ENCODE measurements around the gene COL12A1. TPM values are rescaled to one million over a fixed set of nuclear protein-coding genes. Genes with fewer than 3 reads are reported as not detected.

COL12A1 gene
- total and polyA plus RNA-seq, 2 donors (not counting 3 experiments of a cell fraction or from before 2014, with no cell fraction given) = 48.5 to 89.1 TPM

GRCh38 chr6:75215291-75215690, 9.4 kb upstream of the COL12A1 start:
- Histone ChIP-seq H3K79me2 (ENCODE audit: control insufficient read depth, insufficient read depth, low read length) (no peaks in the 10 kb centered on the region), H4K20me1 (replicated peaks; ENCODE audit: control insufficient read depth, extremely low read depth, insufficient read depth, low read length) (no peaks in the 10 kb centered on the region), H3K27me3 (ENCODE audit: control insufficient read depth in 2 of 2, insufficient read depth in 2 of 2, low read length in 2 of 2) (peaks cover 4 to 8% of the 10 kb centered on the region in 2 experiments), H3K9me3 (replicated peaks; ENCODE audit: control insufficient read depth, insufficient read depth, low read length) (no peaks in the 10 kb centered on the region), H3K4me3 (replicated peaks in 1 of 3; ENCODE audit: insufficient read depth in 1 of 3, low read depth in 1 of 3, low read length in 3 of 3) (no peak overlapping the region), H2AFZ (ENCODE audit: low read depth, low read length) (no peak overlapping the region), H3K9me1 (replicated peaks; ENCODE audit: control insufficient read depth, extremely low read depth, insufficient read depth, low read length) (no peaks in the 10 kb centered on the region), H3K9ac (replicated peaks; ENCODE audit: extremely low read depth, insufficient read depth, low read length) (no peak overlapping the region), H3K27ac (ENCODE audit: insufficient read depth, low read depth, low read length) (no peak overlapping the region), H3K4me2 (ENCODE audit: insufficient read depth, low read length) (no peak overlapping the region), H3K4me1 (ENCODE audit: control insufficient read depth, extremely low read depth, insufficient read depth, low read length) (peaks cover 1% of the 10 kb centered on the region), H3K36me3 (ENCODE audit: control insufficient read depth in 2 of 2, extremely low read depth in 1 of 2, insufficient read depth in 2 of 2, low read length in 2 of 2) (no peaks in the 10 kb centered on the region)
- ChIA-PET CTCF (no interaction called here), POLR2A (no interaction called here)
- no peak for FAIRE-seq
- no TSS peak for BruUV-seq (replicated peaks)
- DNase-seq (ENCODE audit: low read depth, low spot score) = no peak
- intact Hi-C loops (cut with micrococcal nuclease) = no loop called here
- dilution Hi-C loops (cut with MboI; ENCODE audit: extremely low pct_ligation_motif_present, low sequenced_read_pairs) = no loop called here
- TF ChIP-seq EZH2 (IDR thresholded peaks at IDR 0.05; ENCODE audit: borderline replicate concordance, low read depth, low read length, severe bottlenecking) (no peak), POLR2AphosphoS5 (IDR thresholded peaks at IDR 0.05; ENCODE audit: insufficient read depth, low read depth, low read length) (no peak), MYC (IDR thresholded peaks at IDR 0.05; ENCODE audit: low read depth, low read length) (no peak), JUN (IDR thresholded peaks at IDR 0.05; ENCODE audit: borderline replicate concordance, insufficient read depth, insufficient read length, low read depth) (no peak), GATA2 (IDR thresholded peaks at IDR 0.05; ENCODE audit: insufficient read depth, insufficient read length, low read depth, low read length) (no peak), FOS (IDR thresholded peaks at IDR 0.05; ENCODE audit: borderline replicate concordance, insufficient read depth, low read length) (no peak), POLR2A (IDR thresholded peaks at IDR 0.05; ENCODE audit: low read depth, low read length) (no peak)
- TF ChIP-seq, protein P1, sequence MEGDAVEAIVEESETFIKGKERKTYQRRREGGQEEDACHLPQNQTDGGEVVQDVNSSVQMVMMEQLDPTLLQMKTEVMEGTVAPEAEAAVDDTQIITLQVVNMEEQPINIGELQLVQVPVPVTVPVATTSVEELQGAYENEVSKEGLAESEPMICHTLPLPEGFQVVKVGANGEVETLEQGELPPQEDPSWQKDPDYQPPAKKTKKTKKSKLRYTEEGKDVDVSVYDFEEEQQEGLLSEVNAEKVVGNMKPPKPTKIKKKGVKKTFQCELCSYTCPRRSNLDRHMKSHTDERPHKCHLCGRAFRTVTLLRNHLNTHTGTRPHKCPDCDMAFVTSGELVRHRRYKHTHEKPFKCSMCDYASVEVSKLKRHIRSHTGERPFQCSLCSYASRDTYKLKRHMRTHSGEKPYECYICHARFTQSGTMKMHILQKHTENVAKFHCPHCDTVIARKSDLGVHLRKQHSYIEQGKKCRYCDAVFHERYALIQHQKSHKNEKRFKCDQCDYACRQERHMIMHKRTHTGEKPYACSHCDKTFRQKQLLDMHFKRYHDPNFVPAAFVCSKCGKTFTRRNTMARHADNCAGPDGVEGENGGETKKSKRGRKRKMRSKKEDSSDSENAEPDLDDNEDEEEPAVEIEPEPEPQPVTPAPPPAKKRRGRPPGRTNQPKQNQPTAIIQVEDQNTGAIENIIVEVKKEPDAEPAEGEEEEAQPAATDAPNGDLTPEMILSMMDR (IDR thresholded peaks at IDR 0.05; ENCODE audit: extremely low read depth in 1 of 2, insufficient read depth in 1 of 2, low read depth in 1 of 2, low read length in 2 of 2) = no peak
- TF ChIP-seq, protein P2, sequence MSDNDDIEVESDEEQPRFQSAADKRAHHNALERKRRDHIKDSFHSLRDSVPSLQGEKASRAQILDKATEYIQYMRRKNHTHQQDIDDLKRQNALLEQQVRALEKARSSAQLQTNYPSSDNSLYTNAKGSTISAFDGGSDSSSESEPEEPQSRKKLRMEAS (IDR thresholded peaks at IDR 0.05; ENCODE audit: insufficient read depth, insufficient read length) = no peak

Measured in endothelial cell of umbilical vein (primary cell).